HL-60 (cell line): ENCODE data around the gene CPT1B.

Experiments used
- GABPA ChIP-seq: IDR thresholded peaks from 2 replicates; pipeline ENCODE4 v1.6.1; 2012; ENCODE audit warnings: low read depth
- TF ChIP-seq, protein P1 (sequence below): IDR thresholded peaks from one replicate; pipeline ENCODE4 v1.5.1; 2011; ENCODE audit warnings: low read length, control low read depth, inconsistent platforms; ENCODE audit not compliant: insufficient read depth

DNA sequence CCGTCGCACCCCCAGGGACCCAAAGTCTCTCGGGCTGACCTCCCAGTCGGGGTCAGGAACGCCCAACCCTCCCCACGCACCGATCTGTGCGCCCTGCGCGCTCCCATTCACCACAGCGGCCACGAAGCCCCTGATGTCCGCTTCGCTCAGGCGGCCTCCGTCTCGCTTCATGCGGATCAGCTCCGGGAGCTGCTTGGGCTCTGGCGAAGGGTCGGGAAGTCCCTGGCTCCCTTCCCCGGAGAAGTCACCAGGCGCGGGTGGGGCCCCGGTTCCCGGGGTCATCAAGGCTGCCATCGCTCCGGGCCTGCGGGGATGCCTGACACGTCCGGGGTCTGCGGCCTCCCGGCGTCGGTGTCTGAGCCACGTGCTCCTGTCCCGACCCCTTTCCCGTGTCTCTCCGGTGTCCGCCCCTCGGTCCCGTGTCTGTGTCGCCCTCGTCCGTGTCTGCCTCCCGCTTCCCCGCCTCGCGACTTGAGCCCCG is 48.8 kb downstream of the CPT1B start:
- TF ChIP-seq, protein P1, sequence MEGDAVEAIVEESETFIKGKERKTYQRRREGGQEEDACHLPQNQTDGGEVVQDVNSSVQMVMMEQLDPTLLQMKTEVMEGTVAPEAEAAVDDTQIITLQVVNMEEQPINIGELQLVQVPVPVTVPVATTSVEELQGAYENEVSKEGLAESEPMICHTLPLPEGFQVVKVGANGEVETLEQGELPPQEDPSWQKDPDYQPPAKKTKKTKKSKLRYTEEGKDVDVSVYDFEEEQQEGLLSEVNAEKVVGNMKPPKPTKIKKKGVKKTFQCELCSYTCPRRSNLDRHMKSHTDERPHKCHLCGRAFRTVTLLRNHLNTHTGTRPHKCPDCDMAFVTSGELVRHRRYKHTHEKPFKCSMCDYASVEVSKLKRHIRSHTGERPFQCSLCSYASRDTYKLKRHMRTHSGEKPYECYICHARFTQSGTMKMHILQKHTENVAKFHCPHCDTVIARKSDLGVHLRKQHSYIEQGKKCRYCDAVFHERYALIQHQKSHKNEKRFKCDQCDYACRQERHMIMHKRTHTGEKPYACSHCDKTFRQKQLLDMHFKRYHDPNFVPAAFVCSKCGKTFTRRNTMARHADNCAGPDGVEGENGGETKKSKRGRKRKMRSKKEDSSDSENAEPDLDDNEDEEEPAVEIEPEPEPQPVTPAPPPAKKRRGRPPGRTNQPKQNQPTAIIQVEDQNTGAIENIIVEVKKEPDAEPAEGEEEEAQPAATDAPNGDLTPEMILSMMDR, result no peak
- no peak for TF ChIP-seq GABPA
